Mucosa of descending colon (tissue), 3 donors: ENCODE measurements around the gene PANK4. TPM values are rescaled to one million over a fixed set of nuclear protein-coding genes. Genes with fewer than 3 reads are reported as not detected.

Source experiments
- ATAC-seq: fragments of 200-7000 bp; cut with Tn5 transposase; one replicate; pipeline ENCODE4 v1.9.1; 2020; ENCODE audit warnings: mild to moderate bottlenecking, moderate library complexity
- DNase-seq, 3 donors: peaks; one replicate each; pipeline ENCODE4 v3.0.0-alpha.2; 2020
- H3K36me3 ChIP-seq: fragments of 200-600 bp; one replicate; pipeline ENCODE4 v1.8.0; 2021; ENCODE audit warnings: low read depth, mild to moderate bottlenecking
- H3K4me1 ChIP-seq: fragments of 200-600 bp; one replicate; pipeline ENCODE4 v1.8.0; 2021; ENCODE audit warnings: low read depth, mild to moderate bottlenecking
- H3K4me3 ChIP-seq: fragments of 200-600 bp; one replicate; pipeline ENCODE4 v1.8.0; 2021; ENCODE audit warnings: mild to moderate bottlenecking
- H3K9me3 ChIP-seq: fragments of 200-600 bp; one replicate; pipeline ENCODE4 v1.8.0; 2021; ENCODE audit warnings: mild to moderate bottlenecking
- intact Hi-C, 2 donors: fragments of 100-400 bp; cut with DNase I in 1 of 2; cut with micrococcal nuclease in 1 of 2; formaldehyde crosslinking; loops; one replicate each; pipeline versions ENCODE4 v1.11.0 to v1.11.1; 2022; cut with DNase I, micrococcal nuclease
- total RNA-seq, 3 donors: library from RNA; stranded (reverse); fragmentation: NEBNext Ultra II Directional in 2 of 3; extraction: Animal tissue kit (Norgen Biotek cat#: 25700) in 2 of 3; gene quantifications; one replicate each; pipeline versions ENCODE4 v1.2.1 to v1.2.4, GENCODE V29; 2021 to 2023
- TF ChIP-seq, protein P1 (sequence below): fragments of 200-600 bp; IDR thresholded peaks from one replicate; pipeline ENCODE4 v1.8.0; 2022; ENCODE audit warnings: antibody characterized with exemption, mild to moderate bottlenecking
- donor health status: DM: no; HTN: no; CAD: no; lungs with moderate emphysema.
- donor health status: DM: no; HTN: no; CAD: no.
- donor health status: DM: no; HTN: yes; CAD: no.

Gene PANK4
- total RNA-seq, 3 donors from 2014 or later = 28.1 to 51.6 (median 44.7) TPM

DNA sequence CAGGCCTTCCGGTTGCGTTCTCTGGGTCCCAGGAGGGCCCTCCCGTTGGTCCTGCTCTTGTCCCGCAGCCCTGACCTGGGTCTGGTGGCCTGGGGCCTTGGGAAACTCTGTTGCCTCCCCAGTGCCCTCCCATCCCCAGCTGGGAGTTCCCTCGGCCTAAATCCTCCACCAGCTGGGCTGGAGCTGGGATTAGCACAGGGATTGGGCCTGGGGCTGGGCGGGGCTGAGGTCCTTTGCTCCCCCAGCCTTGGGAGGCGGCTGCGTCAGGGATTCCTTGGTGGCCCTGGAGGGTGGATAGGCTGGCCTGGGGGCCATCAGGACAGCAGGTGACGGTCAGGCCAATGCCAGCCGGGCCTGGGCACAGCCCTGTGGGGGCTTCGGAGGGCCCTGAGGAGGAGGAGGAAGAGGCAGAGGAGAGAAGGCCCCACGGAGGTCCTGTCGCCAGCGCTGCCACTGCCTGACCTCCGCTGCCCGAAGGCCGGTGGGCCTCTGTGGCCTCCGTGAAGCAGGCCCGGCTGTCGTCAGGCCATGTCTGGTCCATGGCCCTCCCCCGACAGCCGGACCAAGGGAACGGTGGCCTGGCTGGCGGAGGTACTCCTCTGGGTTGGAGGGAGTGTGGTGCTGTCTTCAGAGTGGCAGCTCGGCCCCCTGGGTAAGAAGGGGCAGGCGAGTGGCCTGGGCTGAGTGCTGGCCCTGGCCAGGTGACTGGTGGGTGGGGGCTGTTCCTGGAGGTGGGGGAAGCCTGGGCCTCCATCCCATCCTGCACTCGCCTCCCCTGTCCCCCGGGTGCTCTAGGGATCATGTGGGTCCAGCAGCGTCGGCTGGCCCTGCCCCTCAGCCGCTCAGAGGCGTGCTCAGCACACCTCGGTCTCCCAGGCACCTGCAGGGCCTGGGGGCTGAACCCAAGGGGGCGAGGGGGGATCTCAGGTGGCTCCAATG, 50.1 kb downstream of the PANK4 start, which contains the start of gene PLCH2:
TSS of gene PLCH2 (plus strand) at position 229 of the 939 bp plus-strand sequence. CDS start at position 529, 300 bp downstream.
- ATAC-seq (no peak), DNase-seq (no peak)
- H3K4me1 ChIP-seq = peaks cover 11% of the 10 kb centered on the region
- no peak within 1 kb of the TSS for H3K4me3 ChIP-seq
- H3K36me3 ChIP-seq = no peaks in the 10 kb centered on the region
- intact Hi-C loops = no loop called here
- TF ChIP-seq, protein P1, sequence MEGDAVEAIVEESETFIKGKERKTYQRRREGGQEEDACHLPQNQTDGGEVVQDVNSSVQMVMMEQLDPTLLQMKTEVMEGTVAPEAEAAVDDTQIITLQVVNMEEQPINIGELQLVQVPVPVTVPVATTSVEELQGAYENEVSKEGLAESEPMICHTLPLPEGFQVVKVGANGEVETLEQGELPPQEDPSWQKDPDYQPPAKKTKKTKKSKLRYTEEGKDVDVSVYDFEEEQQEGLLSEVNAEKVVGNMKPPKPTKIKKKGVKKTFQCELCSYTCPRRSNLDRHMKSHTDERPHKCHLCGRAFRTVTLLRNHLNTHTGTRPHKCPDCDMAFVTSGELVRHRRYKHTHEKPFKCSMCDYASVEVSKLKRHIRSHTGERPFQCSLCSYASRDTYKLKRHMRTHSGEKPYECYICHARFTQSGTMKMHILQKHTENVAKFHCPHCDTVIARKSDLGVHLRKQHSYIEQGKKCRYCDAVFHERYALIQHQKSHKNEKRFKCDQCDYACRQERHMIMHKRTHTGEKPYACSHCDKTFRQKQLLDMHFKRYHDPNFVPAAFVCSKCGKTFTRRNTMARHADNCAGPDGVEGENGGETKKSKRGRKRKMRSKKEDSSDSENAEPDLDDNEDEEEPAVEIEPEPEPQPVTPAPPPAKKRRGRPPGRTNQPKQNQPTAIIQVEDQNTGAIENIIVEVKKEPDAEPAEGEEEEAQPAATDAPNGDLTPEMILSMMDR = no peak
- H3K9me3 ChIP-seq = no peaks in the 10 kb centered on the region

DNA sequence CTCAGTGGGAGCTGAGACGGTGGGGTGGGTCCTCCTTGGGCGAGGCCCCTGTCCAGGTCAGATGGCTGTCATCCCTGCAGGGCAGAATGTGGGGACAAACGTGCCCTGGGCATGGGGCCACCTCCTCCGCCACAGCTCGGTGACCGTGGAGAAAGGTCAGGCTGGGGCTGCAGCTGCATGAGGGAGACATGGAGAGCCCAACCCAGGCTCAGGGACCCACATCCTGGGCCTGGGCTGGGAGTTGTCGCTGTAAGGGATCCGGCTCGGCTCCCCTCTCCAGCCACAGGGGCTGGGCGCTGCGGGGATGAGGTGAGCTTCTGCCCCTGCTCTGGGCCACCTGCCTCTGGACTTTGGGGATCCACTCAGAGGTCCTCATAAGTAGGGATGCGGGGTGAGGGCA, 50.8 kb downstream of the PANK4 start:
- TF ChIP-seq, protein P1 = no peak
- no peaks in the 10 kb centered on the region for H3K36me3 ChIP-seq
- ATAC-seq (no peak), DNase-seq (no peak)
- intact Hi-C loops = no loop called here
- H3K4me3 ChIP-seq = no peak overlapping the region
- H3K4me1 ChIP-seq = peaks cover 11% of the 10 kb centered on the region
- H3K9me3 ChIP-seq = no peaks in the 10 kb centered on the region

DNA sequence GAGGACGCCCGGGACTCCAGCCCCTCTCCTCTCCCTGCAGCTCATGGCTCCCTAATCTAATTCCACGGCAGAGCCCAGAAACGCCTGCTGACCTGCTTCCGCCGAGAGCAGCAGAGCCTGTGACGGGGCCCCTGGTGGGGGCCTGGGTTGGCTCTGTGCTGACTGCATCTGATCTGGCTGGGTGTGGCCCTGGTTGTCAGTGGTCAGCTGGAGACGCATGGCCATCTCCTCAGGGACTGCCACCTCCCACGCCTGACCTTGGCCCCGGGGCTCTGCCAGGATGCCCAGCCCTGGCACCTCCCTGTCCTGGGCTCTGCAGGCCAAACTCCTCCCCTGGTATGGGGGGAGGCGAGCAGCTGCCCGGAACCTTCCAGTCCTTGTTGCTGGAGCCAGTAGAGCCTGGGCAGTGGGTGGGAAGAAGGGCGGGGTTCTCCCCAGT, 51.4 kb downstream of the PANK4 start:
- intact Hi-C loops = no loop called here
- ATAC-seq = no peak

DNA sequence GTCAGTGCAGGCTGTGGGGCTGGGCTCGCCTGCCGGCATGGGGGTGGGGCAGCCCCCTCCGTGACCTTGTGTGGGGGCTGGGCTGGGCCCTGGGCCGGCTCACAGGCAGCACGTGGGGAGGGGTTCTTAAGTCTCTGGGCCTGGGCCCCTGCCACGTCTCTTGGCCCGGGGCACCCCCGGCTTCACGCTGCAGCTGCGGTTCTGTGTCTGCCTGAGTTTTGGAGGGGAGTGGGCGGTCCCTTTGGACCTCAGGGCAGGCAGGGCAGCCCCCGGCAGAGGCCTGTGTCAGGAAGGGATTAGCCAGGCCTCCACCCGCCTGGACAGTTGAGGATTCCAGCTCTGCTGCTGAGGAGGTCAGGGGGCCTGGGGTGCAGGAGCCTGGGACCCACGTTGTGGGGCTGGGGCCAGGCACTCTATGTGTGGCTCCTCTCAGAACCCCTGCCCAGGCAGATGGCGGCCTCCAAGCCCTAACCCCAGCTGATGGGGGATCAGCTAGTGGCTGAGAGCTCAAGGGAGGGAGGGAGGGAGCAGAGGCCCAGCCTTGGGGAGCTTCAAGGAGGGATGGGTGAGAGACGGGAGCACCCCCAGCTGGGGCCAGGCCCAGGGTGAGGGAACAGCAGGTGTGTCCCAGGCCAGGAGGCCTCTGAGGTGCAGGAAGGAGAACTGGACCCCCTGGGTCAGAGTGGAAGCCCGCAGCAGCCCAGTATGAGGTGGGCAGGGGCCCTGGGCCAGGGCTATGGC, 52.1 kb downstream of the PANK4 start:
- Histone ChIP-seq H3K4me1 (peaks cover 11% of the 10 kb centered on the region), H3K4me3 (no peak overlapping the region), H3K36me3 (no peaks in the 10 kb centered on the region), H3K9me3 (no peaks in the 10 kb centered on the region)
- no peak for ATAC-seq
- no peak for DNase-seq
- TF ChIP-seq, protein P1 = no peak
- intact Hi-C loops = no loop called here

More for the DNA sequence above, 51.4 kb downstream of the PANK4 start:
- no peak for DNase-seq
- Histone ChIP-seq H3K4me1 (peaks cover 11% of the 10 kb centered on the region), H3K9me3 (no peaks in the 10 kb centered on the region), H3K4me3 (no peak overlapping the region), H3K36me3 (no peaks in the 10 kb centered on the region)
- TF ChIP-seq, protein P1 = no peak

DNA sequence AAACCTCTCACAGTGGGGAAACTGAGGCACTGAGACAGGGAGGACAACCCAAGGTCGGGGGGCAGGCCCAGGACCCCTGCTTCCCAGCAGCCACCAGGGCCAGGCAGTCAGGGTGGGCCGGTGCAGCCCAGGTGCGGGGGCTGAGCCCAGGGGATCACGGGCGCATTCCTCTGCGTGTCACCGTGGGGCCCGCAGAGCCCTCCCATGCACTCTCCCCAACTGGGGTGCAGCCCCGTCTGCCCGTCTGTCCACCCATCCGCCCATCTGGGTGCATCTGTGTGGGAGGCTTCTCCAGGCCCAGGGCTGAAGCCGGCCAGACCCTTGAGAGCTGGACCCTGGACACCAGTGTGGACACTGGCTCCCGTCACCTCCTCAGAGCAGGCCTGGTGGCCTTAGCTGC, 53.2 kb downstream of the PANK4 start:
- TF ChIP-seq, protein P1 = no peak
- DNase-seq (no peak), ATAC-seq (no peak)
- no peak overlapping the region for H3K4me3 ChIP-seq
- no peaks in the 10 kb centered on the region for H3K9me3 ChIP-seq
- H3K36me3 ChIP-seq = no peaks in the 10 kb centered on the region
- peaks cover 5% of the 10 kb centered on the region for H3K4me1 ChIP-seq
- intact Hi-C loops = no loop called here
